OCI-M1 (cell line): Measurements from ENCODE around the gene RGS19.

Experiments
- DNase-seq: peaks from one replicate; lab custom pipeline; 2025; lab: John Stamatoyannopoulos, UW

Gene RGS19

DNA sequence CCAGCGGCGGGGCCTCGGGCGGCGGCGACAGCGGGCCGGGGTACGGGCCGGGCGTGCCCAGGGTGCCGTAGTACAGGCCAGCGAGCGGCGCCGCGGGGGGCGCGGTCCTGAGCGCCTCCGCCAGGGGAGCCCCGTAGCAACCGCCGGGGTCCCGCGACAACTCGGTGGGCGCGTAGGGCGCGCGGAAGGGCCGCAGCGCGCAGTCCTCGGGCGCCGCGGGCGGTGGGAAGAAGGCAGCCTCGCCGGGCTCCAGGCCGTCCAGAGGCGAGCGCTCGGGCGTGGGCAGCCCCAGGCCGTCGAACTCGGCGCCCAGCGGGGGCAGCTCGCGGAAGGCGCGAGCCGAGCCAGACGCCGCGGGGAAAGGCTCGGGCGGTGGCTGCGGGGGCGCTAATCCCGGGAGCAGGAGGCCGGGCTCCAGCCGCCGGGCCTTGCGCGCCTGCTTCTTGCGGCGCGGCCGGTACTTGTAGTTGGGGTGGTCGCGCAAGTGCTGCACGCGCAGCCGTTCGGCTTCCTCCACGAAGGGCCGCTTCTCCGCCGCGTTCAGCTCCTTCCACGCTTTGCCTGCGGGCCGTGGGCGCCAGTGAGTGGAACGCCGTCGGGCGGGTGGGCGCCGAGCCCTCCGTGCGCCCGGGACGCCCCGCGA, 30.8 kb downstream of the RGS19 start:
- DNase-seq: no peak

DNA sequence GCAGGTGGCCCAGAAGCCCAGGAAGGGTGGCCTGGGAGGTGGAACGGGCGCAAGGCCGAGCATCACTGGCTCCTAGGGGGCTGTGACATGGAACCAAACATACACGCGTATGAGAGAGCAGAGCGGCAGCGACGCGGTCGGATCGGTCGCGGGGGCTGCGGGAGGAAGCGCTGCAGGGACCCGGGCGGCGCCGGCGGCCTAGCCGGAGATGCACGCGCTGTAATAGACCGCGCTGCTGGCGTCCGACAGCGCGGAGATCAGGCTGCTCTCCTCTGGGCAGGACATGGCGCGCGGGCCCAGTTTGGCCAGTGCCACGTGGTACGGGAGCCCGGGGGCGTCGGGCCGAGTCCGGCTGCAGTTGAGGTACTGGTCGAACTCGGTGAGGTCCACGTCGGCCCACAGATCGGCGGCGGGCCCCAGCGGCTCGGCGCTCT, 31.3 kb downstream of the RGS19 start:
- DNase-seq: no peak

DNA sequence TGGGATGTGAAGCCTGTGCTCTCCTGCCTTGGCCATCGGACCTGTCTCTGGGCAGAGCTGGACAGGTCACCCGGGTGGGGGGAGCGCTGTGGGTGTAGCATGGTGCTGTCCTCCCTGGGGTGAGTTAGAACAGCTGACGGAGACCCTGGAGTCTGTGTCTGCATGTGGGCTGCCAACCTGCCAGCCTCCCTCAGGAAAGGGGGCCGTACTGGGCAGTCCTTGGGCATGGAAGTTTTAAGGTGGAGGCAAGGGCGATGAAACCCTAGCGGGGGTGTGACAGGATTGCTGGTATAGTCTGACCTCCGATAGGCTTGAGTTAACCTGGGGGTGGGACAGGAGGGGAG, 32.3 kb downstream of the RGS19 start:
- DNase-seq: no peak

DNA sequence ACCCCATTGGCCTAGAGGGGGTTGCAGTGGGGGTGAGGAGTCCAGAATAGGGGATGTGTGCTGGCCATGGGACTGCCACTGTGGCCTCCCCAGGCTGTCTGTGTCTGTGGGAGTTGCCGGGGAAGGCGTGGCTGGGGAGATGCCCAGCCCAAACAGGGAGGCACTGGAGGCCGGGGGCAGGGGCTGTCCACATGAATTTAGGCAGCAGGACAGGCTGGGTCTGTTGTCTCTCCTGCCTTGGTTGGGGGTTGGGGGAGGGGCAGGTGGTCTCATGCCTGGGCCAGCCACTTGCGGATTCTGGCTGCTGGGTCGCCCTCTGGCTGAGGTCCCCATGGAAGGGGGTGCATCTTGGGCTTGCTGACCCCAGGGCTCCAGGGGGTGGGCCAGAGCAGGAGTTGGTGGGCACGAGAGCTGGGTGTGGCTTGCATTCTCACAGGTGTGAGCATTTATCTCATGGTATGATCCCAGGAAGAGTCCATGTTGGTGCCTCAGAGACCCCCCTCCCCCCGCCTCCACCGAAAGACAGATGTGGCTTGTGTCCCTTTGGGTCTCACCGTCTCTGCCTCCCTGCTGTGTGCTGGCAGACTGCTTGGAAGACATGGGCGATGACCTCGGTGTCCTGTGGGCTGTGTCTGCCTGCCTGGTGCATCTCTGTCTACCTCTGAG, 33.8 kb downstream of the RGS19 start:
- no peak for DNase-seq

DNA sequence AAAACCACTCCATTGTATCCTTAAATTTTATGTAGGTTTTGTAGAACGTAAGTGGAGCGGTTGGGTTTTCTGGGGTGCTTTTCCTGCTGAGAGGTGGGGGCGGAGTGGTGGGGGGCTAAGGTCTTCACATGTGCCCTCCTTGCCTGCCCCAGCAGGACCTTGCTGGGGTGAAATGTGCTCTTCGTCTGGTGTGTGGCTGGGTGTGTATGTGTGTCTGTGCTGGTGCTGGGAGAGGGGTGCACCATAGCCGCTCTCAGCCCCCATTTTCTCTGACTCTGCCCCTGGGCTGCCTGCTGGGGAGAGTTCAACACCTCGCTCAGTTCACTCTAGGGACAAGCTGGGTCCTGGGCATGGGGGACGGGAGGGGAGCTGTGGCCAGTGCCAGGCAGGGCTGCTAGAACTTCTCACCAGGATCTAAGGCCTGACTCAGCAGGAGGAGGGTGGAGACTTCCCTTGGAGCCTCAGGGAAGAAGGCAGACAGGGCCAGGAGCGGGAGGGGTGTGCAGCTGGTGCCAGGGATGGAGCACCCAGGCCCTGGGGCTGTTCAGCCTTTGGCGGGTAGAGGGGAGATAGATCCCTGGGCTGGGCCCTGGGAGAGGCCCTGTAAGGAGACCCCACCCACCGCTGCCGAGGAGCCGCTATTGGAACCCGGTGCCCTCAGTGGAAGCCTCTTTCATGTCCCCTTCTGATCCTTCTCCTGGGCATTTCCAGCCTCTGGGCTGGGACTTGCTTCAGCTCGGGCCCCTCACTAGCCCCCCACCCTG, 34.7 kb downstream of the RGS19 start:
- peak; percentile 8 for DNase-seq

DNA sequence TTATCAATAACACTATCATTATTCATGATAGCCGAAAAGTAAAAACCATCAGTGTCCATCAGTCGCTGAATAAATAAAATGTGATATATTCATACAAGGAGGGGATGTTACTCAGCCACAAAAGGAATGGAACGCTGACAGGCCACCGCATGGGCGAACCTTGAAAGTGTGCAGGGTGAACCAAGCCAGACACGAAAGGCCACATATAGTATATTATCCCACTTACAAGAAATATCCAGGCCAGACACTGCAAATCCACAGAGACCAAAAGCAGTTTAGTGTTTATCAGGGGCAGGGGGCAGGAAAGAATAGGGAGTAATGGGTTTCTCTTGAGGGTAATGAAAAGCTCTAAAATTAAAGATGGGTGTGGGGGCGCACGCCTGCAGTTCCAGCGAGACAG, 35.5 kb downstream of the RGS19 start:
- no peak for DNase-seq

DNA sequence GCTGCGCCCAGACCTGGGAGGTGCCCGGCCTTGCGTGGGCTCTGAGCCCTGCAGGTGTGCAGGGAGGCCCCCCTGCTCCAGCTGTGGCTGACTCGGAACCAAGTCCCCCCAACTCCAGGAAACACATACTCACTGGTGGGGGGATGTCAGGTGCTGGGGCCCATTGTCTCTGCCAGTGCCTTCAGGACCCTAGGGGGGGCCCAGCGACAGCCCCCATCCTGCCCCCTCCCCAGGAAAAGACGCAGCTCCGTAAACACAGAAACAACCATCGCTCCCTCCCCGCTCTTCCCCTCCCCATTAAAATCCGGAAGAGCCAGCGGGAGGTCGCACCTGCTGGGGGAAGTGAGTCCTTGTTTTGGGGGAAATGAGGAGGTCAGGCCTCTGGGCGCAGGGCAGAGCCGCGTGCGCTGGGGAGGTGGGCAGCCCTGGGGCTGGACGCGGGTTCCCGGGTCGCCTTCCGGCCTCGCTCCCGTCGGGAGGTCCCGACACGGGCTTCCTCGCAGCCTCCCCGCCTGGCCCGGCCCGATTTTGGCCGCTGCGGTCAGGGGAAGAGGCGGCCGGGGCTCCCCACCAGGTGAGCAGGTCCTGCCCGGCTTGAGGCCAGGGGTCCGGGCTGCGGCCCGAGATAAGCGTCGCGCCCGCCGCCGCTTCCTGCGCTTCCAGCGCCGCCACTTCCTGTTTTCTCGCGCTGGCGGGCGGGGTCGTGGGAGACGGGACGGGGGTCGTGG, 37.1 kb downstream of the RGS19 start:
- peak; percentile 64 for DNase-seq

DNA sequence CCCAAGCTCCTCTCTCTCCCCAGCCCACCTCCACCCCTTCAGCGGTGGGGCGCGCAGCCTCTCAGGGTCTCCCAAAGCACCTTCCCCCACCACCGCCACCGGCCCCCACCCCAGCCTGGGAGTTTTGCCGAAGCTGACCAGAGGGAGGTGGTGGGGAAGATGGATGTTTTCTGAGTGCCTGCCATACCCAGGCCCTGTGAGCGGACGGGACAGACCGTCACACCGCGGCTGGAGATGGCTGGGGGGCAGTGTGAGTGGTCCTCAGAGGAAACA, 37.6 kb downstream of the RGS19 start:
- no peak for DNase-seq

DNA sequence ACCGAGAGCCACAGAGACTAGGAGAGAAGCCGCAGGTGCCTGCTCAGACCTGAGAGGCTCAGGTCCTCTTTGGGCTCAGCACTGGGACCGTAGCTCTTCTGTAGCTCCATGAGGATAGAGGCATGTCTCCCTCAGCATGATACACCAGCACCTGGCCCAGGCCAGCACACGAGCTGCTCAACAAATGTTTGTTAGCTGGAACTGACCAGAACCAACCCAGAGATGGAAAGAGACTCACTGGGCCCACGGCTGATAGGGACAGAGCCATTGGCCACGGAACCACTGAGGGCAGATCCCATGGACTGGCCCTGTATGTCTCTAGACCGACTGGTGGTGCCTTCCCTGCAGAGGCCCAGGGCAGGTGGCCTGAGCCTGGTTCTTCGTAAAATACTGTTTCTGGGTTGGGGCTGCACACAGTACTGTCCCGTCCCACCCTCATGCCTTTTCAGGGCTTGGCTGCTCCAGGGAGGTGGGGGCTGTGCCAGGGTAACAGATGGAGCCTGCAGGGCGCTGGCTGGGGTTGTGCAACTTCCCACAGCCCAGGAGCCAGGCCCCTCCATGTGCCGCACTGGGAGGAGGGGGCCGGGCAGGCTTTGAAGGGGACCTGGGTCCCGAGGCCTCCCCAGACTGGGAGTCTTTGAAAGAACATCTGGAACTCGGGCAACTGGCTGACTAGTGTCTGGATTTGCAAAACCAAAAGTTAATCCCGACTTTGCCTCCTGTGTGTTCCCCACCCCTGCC, 38.1 kb downstream of the RGS19 start:
- DNase-seq: peak; percentile 9

DNA sequence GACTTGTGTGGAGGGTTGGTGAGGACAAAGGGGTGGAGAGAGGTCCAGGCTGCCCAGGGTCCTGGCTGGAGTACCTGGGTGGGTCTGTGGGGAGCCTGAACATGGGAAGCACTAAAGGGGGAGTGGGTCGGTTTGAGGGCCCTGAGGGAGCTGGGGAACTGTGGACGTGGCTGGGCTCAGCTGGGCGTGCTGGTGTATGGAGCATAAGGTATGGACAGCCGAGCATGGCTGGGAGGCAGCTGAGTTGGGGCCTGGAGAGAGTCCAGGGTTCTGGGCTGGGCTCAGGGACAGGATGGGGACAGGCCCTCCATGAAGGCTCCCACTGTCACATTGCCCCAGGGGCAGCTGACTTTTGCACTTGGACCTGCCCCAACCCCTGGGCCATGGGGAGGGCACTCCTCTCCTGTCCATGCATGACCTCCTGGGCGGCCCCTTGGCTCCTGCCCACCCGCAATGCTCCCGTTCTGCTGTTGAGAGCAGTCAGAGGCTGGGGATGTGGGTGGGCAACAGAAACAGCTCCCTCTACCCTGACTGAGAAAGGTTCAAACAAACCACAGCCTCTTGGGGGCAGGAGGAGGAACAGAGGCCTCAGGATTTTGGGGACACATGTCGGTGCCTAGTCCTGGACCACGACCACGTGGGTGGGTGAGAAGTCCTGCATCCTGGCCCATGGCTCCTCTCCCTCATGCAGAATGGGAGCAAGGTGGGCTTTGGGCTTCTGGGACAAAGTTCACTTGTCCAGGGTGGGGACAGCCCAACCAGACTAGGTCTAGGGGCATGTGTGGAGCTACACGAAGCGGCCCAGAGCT, 38.9 kb downstream of the RGS19 start:
- DNase-seq: no peak

DNA sequence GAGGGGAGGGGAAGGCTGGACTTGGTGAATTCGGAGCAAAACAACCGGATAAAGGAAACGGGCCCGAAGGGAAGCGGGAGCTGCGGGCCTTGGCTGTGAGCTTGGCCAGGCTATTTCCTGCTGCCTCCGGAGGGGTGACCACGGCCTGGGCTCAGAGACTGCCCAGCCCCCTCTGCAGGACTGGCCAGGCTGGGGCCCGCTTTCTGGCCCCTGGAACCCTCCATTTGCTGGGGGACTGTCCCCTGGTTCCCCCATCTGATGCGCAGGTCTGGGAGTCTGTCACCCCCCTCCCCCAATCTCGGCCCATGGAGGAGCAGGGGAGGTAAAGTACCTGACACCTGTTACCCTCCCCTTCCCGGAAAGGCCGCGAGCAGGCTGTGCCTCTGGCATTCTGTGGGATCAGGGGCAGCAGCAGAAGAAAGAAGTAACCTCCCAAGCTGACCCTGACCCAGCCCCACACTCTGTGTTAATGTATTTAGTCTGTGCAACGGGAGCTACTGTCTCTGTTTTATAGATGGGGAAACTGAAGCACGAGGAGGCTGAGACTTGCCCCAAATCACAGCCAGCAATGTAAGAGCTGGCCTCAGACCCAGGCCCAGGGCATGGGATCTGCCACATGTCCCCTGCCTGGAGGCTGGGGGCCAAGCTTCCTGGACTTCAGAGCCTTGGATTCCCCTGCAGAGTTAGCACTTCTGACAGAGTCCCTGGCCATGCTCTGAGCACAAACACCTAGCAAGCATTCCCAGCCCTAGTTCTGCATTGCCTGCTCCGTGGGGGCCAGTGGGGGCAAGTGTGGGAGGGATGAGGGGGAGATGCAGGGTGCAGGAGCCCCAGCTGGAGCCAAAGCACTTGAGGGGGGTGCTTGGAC, 39.8 kb downstream of the RGS19 start:
- DNase-seq: no peak

DNA sequence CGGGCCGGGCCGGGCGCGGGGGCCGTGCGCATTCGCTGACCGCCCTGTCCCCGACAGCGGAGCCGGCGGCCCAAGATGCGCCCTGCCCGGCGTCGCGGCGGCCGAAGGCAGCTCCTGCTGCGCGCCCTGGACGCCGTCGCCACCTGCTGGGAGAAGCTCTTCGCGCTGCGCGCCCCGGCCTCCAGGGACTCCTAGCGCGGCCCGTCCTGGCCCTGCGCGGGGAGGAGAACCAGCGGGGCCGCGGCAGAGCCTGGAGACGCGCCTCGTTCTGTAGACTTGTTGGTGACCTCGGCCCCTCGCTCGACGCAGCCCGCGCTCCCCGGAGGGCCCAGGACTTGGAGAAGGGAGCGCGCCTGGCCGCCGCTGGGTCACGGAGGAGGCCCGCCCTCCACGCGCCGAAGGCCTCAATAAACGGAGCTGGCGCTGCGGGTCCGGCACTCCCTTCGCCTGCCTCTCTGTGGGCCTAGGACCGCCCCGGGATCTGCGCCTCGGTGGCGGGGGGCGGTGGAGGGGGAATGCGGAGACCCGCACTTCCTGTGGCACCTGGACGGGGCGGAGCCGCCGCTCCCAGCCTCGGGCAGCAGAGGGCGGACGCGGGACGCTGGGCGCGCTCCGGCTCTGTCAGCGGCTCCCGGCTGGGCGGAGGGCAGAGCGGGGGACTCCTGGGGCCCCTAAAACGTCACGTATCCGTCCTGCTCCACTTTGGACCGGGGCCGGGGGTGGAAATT, 40.6 kb downstream of the RGS19 start:
- peak; percentile 78 for DNase-seq

DNA sequence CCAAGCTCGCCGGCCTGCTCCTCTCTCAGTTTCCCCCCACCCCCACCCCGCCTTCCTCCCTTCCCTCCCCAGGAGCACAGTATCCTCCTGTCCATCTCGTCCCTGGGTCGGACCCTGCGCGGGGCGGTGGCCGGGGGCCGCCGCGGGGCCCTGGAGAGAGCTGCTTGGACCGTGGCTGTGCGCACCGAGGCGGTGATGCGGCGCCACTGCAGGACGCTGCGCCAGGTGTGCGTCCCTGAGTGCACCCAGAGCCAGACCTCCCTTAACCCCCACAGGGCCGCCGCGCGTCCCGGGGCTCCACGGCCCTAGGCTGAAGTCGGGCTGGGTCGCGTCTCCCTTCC, 41.1 kb downstream of the RGS19 start:
- DNase-seq: no peak

DNA sequence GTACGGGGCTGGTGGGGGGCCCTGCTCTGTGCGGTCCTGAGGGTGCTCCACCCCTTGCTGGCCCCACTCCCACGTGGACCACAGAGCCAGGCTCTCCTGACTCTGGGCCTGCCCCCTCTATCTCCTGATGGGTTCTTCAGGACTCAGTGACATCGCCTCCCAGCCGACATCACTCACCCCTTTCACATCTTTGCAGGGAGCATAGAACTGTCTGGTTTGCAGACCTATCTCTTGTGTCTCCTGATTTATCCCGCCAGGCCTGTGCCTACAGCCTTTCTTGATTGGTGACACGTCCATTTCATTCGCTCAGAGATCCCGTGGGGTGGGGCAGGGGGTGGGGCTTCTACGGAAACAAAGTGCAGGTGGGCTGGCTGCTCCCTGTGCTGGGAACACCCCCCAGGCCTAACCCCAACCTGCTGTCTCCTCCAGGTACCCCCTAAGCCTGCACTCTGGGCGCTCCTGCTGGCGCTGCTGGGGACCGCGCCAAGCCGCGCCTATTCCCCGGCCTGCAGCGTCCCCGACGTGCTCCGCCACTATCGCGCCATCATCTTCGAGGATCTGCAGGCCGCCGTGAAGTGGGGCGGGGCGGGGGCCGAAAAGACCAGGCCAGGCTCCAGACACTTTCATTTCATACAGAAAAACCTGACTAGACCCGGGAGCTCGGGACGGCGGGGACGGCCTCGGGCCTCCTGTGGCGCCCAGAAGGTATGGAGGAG, 41.7 kb downstream of the RGS19 start:
- DNase-seq: no peak

DNA sequence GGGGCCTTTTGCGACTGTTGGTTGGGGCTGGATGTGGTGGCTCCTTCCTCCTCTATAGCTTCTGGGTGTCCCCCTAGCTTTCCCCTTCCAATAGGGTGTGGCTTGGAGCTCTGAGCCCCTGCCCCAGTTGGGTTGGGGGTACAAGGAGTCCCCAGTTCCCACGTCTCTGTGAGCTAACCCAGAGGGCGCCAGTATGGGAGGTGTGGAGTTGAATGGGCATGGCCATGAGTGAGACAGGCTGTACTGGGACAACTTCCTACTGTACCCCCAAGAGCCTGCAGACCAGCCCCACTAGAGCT, 42.2 kb downstream of the RGS19 start:
- no peak for DNase-seq

DNA sequence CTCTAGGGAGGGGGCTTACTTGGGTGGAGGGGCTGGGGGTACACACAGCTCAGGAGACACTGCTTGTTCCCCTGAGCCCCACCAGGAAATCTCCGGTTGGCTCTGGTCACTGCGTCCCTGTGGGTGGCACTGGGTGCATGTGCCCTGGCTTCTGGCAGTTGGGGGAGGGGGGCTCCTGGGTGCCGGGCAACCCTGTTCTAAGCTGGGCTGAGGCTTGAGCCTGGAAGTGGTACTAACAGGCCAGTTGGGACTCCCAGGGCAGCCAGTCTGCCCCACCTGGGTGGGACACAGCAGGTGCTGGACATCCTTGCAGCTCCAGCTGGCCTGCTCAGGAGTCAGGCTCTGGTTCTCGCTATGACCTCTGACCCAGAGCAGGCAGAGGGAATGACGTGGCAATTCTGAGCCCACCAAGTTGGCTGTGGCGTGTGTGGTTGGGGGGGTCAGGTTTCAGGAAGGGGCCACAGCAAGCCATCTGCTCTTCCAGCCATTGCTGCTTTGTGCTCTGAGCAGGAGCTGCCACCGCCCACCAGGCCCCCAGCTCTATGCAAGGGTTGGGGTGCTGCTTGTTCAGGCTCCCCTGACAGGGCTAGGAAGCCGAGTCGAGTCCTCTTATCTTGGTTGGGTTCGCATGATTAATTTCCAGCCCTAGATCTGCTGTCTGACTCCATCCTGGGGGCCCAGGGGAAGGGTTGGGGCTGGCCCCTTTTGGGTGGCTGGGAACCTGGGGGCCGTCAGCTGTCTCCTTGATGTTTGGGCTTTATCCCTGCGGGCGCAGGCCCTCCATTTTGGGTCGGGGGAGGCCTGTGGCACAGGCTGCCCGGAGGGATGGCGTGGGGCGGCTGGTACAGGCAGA, 42.7 kb downstream of the RGS19 start:
- peak; percentile 26 for DNase-seq

DNA sequence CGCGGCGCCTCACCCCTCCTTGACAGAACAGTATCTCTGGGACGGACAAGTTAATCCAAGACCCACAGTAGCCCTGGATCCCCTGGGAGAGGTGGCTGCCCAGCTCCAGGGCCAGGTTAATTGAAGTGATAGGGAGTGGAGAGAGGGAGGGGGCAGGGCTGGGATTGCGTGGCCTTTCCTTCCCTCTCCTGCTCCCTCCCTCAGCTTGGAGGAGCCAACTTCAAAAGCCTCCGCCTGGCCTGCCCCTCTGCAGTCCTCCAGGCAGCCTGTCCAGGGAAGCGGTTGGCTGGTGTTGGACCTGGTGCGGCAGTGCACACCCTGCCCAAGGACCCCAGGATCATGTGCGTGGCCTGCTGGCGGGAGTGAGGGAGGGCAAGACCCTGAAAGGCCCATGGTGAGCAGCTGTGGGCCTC, 43.4 kb downstream of the RGS19 start, which contains the start of gene C20orf204:
TSS of gene C20orf204 (plus strand) at position 250 of the 413 bp plus-strand sequence. CDS start at position 392, 142 bp downstream.
- no peak for DNase-seq
